Bone marrow (tissue), 2 donors: ENCODE results near the gene HBS1L.

ENCODE experiments used
- DNase-seq, 2 donors: peaks; one replicate each; lab custom pipeline; 2025; lab: John Stamatoyannopoulos, UW

The HBS1L gene

DNA sequence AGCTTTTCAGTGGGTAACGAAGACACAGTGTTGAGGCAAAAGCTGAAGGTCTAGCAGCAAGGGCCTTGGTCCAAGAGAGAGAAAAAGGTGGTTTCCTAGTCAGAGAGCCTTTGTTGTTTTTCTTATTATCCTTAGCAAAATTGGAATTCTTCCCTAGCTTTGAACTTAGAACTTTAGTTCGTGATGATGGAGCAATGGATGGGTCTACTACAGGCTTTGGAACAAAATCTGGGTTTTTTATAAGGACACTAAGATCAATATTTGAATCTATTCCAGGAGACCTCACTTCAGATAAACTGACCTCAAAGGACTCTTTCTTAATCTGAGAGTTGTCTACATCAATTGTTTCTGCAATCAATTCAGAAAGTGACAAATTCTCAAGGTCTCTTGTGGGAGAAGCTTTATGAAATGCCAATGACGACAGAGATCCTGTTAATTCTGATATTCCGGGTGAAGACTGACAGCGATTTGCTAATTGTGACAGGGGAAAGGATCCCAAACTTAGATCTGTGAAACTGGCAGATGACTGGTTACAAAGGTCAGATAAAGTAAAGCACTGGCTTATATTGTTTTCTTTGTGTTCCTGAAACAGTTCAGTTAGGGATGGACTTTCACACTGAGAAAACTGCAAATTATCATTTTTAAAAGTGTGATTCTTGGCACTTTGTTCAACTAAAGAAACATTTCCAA, 17.7 kb downstream of the HBS1L start:
- no peak for DNase-seq

DNA sequence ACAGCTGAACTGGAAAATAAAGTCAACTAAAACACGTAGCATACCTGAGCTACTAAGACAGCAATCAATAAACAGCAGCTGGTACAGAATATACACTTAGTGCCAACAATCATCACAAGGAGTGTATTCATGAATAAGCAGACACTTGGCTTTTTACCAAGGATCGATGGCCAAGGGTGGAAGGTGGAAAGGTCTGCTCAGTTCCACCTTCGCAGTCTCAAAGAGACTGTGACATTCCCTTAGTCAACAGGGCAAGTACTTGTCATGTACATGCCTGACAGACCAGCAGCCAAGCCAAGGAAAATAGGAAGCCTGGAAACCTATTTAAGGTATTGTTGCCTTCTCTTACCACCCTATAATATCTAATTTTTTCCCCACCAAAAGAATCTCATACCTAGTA, 21.4 kb downstream of the HBS1L start:
- no peak for DNase-seq

DNA sequence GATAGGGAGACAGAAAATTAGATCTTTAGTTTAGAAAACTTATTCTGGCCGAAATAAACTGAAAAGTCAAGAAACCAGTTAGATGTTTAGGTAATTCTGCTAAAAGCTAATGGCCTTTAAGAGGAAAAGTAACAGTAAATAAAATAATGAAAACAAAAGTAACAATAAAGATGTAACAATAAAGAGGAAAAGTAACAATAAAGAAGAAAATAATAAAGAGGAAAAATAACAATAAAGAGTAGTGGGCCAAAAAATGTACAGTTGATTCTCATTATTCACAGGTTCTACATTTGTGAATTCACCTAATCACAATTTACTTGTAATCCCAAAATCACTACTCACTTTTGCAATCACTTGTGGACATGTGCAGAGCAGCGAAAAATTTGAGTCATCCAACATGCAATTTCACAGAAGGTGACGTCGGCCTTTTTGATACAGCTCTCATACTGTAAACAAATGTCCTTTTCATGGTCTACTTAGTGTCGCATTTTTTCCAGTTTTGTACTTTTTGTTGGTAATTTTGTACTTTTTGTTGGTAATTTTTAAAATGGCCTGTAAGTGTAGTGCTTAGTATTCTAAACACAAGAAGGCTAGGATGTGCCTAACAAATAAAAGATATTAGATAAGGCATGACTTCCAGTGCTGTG, 24.0 kb downstream of the HBS1L start:
- DNase-seq = no peak

DNA sequence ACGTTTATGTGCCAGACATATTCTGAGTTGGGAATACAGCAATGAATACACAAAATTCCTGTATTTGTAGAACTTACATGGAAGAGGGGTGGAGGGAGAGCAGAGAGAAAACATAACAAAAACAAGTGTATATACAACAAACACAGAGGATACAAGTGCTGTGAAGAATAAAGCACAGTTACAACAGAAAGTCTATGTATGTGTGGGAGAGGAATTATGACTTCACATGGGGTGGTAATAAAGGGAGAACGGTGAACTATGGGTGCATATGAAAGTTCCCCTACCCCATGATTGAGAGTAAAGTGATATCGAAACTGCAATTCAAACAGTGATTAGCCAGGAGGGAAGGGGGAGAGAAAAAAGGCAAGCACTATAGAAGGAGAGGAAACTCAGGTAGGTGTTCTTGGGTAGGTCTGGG, 24.6 kb downstream of the HBS1L start:
- DNase-seq = no peak

DNA sequence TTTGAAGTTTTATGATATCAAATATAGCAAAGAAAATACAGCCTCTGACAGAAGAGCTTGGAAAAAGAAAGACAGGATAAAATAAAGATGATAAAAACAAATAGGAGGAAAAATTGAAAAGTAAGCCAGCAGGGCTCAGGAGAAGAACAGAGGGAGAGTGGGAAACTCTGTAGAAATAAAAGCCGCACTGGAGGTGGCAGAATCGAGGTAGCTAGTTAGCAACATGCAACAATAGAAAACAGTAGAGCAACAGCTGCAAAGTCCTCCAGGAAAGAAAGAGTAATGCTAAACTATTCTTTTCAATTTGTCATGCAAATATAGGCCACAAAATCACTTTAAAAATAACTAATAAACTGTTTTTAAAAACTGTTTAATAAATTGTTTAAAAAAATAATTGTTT, 28.8 kb downstream of the HBS1L start:
- DNase-seq = no peak

DNA sequence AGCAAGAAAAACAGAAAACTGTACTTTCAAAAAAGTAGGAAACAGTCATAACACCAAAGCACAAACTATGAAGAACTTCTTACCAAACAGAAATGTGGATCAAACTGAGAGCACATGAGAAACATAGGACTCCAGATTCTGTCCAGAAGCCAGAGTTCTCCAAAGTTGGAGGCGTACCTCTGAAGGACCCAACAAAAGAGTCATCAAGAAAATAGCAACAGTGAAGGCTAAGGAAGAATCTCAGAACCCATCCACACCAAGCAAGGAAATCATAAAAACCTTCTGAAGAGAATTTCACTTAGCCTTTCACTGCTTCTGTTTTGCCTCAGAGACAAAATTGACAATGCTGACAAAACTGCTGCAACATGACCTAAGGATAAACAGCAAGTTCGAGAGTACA, 29.4 kb downstream of the HBS1L start:
- DNase-seq = no peak

DNA sequence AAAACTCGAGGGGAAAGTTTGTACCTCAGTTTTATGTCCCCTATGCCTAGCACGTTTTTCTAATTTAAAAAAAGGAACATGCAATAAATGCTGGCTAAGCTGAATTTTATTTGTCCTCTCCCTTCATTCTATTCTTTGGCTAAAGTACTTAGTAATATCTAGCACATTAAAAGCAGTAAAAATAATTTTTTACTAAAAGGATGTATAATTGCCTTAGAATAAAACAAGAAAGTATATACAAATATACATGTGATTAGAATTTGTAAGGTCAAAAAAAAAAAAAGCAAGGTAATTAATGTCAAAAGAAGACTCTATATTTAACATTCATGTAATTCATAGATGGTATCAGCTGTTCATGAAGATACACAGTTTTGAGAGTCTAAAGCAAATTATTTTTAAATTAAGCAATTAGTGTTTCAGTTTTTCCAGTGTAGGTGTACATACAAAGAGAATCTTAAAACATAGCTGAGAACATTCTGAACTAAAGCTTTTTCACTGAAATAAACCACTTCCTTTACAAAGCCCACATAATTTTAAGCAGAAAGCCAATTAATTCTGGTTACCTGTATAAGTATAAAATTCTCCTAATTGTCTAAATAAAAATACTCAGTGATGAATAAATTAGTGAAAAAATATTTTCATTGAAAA, 32.4 kb downstream of the HBS1L start:
- no peak for DNase-seq

DNA sequence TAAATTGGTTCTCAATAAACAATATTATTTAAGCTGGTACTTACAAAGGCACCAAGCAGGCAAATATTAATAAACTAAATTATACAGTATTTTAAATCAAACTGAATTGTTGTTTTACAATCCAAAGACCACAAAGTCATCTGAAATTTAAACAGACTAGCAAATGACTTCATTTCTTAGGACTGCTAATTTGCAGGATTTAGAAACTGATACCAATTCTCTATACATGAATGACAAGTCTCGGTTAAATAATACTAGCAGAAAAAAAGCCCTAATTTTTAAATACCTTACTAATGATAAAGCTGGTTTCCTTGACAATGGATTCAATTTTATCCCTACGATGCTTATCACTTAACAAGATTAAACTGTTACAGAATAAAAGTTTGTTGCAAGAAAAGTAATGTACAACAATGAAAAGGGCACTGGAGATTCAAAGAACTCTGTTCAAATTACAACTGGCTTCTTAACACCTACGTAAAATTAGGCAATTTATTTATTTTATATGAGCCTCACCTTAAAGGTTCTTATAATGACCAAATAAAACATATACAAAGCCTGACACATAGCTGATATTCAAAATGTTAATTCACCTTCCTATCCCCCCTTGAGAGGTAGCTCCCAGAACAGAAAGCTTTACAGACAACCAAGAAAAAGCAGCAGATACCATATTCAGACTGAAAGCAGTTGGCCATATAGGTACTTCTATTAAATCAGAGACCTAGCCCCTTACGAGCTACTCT, 33.1 kb downstream of the HBS1L start:
- no peak for DNase-seq

DNA sequence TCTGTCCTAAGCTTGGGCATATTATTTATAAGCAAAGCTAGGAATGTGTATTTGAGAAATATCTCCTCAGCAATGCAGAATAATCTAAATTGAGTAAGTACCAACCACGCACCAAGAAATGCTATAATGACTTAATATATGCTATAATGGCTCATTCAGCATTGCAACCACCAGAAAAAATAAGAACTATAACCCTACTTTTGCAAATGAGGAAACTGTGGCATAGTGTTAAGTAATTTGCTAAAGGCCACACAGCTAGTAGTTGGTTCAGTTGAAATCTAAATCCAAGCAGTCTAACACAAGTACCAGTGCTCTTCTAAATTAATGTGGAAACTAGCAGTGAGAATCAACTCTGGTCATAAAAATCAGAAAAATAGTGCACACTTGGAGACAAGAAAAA, 35.7 kb downstream of the HBS1L start:
- no peak for DNase-seq

DNA sequence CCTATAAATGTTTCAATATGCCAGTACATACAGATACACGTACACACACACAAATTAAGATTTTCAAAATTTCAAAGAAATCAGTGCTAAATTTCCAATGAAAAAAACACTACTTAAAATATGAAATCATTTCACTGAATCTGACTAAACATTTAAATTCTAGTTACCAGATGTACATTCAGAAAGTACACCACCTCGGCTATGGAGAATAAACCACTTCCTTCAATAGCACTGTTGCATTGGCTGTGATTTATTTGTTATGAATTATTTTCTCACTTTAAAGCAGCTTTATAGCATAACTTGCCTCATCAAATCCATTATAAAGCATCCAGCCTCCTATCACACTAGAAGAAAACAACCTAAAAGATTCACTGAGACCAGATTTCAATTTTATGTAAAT, 36.6 kb downstream of the HBS1L start:
- no peak for DNase-seq

DNA sequence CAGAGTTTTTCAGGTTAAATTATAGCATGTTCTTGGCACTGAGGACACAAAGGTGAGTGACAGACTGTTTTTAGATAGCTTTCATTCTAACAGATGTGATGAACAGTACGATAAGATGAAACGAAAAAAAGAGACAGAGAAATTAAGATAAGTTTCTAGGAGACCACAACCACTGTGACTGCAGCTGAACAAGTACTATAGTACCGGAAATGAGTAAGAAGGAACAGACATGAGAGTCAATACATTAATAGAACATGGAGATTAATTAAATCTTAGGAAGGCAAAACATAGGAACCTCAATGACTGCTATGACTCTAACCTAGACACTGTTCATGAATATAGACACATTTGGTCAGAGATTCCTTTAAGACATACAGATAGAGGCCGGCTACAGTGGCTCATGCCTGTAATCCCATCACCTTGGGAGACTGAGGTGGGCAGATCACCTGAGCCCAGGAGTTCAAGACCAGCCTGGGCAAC, 40.2 kb downstream of the HBS1L start:
- DNase-seq = no peak

DNA sequence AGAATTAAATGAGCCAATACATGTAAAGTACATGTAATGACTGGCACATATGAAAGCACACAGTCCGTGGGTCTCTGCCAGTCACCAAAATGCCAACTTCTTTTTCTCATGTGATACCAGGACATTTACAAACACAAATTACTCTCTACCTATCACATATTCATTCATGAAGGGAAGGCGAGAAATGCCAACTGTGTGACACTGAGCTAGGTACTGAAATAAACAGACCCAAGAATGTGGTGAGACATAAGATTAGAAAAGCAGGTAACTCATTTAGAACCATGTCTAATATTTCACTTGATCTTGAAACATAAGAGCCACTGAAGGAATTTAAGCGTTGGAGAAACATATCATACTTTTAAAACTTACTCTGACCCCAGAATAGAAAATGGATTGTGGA, 41.4 kb downstream of the HBS1L start:
- DNase-seq = no peak

DNA sequence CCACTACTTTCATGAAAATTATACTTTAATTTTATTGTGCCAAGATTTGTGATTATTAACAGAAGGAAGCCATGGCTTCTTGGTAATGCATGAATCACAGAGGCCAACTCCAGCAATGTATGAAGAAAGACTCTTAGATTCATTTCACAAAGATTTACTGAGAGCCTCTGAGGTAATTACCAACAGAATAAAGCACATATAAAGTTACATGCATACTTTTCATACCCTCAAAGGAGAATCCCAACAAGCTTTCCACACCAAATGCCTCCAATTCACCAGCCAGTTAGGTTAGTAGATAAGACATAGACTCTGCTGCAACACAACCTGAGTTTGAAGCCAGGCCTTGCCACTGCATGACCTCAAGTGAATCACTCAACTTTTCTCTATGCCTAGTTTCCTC, 41.9 kb downstream of the HBS1L start:
- DNase-seq = no peak

DNA sequence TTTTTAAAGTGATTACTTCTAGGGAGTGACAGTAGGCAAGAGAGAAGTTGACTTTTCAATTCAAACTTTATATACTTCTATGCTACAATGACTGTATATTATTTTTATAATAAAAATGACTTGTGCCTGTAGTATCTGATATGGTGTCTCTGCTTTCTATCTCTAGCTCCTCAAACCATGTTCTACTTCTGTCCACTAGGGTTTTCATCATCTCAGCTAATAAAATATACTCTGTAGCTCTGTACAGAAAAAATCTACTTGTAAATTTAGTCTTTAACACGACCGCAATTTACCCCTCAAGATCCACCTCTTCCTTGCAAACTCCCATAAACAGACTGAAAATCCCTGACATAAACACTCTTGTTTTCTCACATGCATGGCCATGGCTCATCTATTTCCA, 42.3 kb downstream of the HBS1L start:
- DNase-seq = no peak

DNA sequence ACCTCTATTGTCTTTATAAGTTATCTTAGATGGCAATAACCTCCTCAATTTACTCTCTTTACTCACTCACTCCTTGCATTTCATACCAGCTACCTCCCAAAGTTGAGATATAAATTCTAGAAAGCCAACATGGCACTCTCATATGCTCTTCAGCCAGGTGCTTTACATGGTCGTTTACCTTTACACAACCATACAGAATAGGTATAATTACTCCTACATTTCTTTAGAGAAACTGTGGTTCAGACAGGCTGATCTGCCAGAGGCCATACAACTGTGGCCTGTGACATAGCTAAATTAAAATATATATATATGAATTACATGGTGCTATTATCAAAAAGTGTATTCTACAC, 45.7 kb downstream of the HBS1L start:
- DNase-seq = no peak

DNA sequence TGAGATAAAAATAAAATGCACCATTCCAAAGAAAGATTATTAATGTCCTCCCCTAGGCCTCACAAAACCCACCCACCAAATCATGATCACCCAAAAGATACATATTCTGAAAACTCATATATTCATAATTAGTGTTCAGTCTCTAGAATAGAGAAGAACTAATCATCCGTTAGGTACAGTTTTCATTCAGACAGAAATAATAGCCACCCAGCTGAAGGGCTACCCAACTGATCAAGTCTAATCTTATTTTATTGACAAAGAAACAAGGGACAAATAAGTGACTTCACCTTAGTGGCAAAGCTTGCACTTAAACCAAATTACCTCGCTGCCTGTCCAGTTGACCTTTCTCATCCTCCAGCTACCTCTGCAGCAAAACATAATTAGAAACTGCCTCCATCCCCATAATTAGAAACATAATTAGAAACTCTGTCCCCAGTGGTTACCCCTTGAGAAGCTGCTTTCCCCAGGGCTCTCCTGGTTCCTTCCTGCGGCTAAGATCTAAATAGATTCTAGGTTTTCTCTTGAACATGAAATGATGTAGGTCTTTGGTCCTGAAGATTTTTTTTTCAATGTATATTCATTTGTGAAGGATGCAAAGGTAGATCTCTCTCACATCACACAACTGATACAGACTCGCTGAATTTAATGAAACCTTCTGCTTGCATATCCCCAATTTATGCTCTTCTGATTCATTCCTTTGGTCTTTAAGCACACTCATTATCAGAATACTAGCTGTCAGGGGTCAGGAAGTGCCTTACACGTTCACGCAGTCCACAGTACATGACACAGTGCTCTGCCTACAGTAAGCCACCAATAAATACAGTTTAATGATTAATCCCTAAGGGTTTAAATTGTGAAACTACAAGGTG, 46.3 kb downstream of the HBS1L start:
- no peak for DNase-seq

DNA sequence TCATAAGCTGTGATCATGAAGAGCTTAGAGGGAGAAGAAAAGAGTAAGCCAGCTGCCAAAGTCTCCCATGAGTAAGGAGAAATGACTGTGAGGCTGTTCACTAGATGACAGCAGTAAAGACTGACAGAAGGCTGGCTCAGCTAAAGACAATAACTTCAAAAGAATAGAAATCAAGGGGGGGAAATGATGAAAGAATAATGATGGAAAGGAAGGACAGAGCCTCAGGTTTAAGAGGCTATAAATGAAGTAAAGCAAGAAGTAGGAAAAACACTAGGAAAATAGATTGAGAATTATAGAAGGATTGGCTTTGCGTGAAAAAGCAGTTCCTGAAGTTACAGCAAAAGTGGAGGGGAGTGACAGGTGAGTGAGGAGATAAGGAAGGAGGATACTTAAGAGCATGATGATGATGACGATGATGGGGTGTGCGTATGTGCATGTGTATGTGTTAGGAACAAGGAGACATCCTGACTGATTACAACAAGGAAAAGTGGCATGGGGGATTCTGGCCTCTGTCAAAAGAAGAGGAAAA, 48.2 kb downstream of the HBS1L start:
- no peak for DNase-seq

DNA sequence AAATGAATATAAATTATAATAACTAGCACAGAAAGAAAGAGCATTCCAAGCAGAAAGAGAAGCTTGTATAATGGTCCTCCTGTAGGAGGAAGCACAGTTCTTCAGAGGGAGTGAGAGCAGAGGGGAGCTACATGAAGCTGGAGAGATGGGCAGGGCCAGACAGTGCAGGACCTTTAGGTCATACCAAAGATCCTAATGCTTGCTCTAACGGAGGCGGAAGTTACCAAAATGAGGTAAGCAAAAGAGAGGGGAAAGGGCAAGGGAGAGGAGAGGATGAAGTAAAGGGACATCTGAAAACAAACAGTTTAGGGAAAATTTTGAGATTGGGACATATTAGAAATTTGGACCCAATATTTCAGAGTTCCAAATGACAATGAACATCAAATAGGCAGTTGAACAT, 50.2 kb downstream of the HBS1L start:
- DNase-seq = no peak

DNA sequence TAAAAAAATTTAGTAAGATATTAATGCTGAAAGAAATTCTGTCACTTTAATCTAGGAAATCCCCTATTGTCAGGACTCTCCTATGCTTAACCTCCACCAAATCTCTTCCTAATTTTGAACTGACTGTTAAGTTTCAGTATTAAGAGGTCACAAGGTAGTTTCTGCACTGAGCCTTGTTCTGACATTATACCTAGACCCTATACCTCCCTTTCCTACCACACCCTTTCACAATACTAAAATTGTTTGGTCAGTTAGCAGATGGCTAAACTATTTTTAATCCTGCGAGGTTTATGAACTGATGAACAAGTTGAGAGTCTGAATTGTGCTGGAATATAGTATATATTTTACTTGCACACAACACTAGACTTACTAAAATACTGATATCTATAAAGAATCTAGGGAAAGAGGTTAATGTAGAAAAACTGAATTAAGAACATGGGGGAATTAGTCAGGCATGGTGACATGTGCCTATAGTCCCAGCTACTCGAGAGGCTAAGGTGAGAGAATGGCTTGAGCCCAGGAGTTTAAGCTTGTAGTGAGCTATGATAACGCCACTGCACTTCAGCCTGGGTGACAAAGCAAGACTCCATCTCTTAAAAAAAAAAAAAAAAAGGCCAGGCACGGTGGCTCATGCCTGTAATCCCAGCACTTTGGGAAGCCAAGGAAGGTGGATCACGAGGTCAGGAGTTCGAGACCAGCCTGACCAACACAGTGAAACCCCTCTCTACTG, 51.5 kb downstream of the HBS1L start:
- DNase-seq = no peak

DNA sequence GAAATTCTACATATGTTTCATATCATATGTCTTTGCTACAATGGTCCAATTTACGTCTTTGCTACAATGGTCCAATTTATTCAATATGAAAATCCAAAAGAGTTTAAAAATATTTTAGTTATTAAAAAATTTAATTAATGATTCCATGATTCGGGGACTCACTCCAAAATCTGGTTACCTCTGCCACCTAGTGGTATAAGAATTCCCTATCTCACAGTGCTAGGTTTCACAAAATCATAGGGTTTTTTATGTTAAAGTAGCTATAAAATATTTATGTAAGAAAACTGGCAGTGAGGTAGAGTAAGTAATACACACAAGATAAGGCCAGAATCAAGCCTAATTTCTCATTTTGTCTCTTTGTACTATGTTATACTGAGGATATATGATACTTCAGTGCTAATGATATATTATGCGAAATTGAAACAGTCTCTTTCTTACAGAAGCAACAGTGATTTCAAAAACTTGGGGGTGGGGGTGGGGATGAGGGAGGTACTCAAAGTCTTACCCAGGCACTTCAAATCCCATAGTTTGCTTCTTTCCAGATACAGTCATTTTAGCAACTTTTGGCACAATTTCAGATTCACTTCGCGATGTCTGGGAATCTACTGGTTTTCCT, 52.3 kb downstream of the HBS1L start:
- peak in 1 of 2 donors; percentile 9 for DNase-seq
